GM18867 (cell line): ENCODE measurements around the gene RPP30.
A peak's percentile ranks its signal among the peaks of the same experiment; 100 is the strongest.
"Not testable (repeated sequence)": the region's sequence is repeated elsewhere in the genome, so short reads cannot be mapped to it uniquely, and the experiment has no call there.

Experiments used
- ATAC-seq: cut with Tn5 transposase; IDR thresholded peaks from one replicate; pipeline ENCODE4 v1.9.1; 2021; ENCODE audit warnings: mild to moderate bottlenecking, moderate library complexity; ENCODE audit not compliant: unreplicated experiment

RPP30 gene

DNA sequence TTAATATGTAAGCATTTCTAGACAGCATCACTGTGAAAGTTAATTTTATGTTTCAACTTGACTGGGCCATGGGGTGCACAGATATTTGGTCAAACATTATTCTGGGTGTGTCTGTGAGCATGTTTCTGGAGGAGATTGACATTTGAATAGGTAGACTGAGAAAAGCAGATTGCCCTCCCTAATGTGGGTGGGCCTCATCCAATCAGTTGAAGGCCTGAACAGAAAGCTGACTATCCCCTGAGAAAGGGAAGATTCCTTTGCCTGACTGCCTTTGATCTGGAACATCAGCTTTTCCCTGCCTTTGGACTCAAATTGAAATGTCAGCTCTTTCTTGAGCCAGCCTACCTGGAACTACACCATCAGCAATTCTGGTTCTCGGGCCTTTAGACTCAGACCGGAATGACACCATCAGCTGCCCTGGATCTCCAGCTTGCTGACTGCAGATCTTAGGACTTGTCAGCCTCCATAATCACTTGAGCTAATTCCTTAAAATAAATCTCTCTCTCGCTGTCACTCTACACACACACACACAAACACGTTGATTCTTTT is 5.7 kb upstream of the RPP30 start:
- ATAC-seq = no peak

DNA sequence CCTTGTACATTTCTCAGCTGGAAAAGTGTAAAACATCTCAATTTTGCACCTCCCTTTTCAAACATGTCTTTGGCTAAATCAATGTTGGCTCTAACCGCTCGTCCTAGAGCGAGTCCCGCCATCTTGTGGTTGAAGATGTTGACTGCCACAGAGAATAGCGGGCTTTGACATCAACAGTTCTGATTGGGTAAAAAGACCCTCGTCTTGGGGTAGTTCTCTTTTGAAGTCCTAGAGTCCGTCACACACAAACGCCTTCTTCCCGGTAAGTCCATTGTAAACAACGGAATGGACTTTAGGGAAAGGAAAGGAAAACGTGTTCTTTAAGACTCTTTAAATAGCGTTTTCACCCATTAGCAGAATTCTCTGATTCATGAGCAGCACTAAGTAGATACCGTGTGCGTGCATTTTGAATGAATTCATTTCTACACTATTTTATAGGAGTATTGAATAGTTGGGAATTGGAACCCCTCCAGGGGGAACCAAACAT is 452 bp upstream of the RPP30 start:
- ATAC-seq = peak; percentile 64

- no peak for ATAC-seq
Measured at GRCh38 chr10:90872648-90873020, 860 bp downstream of the RPP30 start.

DNA sequence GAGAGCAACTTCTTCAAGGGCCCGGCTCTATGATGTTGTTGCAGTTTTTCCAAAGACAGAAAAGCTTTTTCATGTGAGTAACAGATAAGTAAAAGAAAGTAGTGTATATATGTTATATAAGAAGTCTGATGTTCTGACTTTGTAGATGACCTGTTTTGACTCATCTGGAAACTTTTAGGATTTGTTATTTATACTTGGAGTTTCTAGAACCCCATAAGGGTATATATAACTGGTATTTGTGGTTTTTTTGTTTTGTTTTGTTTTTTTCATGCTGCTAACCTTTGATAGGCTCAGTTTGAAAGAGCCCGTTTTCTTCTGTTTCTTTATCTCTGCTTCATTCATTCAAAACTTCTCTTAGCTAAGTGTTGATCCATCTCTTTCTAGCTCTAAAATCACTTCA is 7.3 kb downstream of the RPP30 start:
- ATAC-seq = no peak

DNA sequence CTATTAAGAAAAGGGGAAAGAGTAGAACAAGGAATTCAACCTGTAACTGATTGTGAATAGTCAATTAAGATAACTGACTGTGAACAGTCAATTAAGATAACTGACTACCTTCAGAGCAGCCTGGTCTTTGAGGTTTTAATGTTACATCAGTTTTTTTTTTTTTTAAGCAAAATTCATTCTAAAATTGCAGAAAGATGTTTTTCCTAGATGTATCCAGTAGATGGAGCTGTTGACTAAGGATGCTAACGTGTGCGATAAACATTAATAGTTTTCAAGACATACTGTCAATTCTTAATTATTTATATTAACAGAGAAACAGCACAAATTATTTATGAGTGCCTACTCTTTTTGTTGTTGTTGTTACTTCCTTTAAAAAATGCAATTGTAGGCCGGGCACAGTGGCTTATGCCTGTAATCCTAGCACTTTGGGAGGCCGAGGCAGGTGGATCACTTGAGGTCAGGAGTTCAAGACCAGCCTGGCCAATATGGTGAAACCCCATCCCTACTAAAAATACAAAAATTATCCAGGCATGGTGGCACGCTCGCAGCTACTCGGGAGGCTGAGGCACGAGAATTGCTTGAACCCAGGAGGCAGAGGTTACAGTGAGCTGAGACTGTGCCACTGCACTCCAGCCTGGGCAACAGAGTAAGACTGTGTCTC is 8.4 kb downstream of the RPP30 start:
- not testable (repeated sequence) for ATAC-seq

DNA sequence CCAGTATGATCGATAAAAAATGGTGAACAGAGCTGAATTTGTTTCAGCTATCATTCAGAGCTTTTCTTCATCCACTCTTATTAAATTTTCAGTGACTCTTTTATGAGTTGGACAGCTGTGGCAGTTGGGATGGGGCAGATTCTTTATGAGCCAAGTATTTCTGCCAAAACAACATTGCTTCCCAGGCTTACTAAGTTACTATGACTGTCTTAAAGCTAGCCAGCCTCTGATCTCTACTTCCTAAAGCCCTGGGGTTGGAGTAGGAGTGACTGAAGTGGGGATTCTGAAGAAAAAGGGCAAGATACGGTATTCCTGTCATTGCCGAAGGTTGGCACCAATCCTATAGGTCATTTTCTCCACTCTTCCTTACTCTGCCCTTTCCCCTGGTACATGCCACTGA is 12.7 kb downstream of the RPP30 start:
- no peak for ATAC-seq

- no peak for ATAC-seq
Measured at GRCh38 chr10:90885176-90885575, 13.4 kb downstream of the RPP30 start.

DNA sequence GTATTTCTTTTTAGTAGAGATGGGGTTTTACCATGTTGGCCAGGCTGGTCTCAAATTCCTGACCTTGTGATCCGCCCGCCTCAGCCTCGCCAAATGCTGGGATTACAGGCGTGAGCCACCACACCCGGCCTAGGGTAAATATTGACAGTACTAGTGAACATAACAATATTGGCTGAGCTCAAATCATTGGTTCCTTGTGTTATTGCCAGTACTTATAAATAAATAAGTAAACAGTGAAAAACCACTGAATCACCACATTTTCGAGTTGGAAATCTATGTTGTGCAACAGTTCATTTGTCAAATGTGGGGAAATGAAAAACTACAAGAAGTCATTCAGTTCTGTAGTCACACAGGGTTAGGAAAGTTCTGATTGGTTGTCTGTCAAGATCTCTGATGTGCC is 15.8 kb downstream of the RPP30 start:
- ATAC-seq = no peak

DNA sequence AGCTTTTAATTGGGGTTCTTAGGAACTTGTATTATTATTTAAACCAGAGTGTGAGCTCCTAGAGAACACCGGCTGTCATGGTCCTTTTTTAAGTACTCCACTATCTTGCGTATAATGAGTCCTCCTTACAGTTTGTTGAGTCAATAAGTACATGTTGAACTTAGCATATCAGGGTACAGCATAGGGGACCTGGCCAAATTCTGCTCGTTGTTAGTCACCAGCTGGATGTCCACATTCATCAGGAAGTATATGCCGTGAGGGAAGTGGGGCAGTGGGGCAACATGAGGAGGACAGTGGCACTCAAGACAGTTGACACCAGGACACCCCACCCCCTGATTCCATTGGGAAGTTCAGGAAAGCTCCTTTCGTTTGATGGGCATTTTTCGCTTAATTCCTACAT is 16.6 kb downstream of the RPP30 start:
- no peak for ATAC-seq

GRCh38 chr10:90889636-90890035 is 17.9 kb downstream of the RPP30 start:
- no peak for ATAC-seq

GRCh38 chr10:90890347-90890746 is 18.6 kb downstream of the RPP30 start:
- ATAC-seq = no peak

GRCh38 chr10:90893190-90893589 is 21.4 kb downstream of the RPP30 start:
- no peak for ATAC-seq

DNA sequence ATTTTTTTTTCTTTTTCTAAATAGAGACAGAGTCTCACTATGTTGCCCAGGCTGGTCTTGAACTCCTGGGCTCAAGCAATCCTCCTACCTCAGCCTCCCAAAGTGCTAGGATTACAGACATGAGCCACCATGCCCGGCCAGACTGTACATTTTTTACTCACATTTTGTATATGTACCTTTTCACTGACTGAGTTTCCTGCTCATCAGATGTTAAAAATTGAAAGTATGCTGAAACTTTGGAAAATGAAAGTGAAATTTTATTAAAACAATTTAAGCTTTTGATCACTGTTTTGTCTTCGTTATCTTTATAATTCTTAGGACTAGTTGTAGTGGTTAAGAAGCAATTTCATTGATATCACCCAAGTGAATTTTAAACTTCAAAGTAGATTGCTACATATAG is 25.1 kb downstream of the RPP30 start:
- not testable (repeated sequence) for ATAC-seq

DNA sequence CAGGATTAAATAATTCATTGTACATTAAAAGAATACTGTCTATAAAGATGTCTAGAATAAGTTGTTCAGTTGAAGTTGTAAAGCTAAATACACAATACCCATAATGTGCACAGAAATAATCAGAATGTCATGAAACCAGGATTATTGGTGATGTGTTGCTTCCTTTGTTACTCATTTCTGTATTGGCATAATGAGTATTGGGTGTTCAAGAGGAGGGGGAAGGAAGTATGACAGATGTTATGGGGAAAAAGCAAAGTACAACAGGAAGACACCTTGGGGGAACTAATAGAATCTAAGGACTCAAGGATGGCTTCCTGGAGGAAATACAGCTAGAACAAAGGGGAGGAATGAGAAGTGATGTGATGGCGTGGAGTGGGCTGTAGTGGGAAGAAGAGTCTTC is 34.2 kb downstream of the RPP30 start:
- ATAC-seq = no peak

DNA sequence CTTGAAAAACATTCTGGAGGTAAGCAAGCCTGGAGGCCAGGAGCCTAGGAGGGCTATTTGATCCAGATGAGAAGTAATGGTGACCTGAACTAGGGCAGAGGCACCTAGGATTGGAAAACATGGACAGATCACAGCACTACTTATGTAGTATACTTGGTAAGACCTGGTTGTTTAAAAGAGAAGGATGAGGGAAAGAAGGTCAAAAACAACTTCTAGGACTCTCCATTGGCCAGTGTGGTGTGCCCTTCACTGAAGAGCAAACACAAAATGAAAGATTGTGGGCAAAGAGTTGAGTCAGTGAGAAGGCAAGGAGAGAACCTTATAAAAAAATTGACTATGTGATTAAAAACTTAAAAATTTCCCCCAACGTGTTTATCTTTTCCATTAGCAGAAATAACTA is 34.8 kb downstream of the RPP30 start:
- no peak for ATAC-seq

- peak; percentile 87 for ATAC-seq
Measured at GRCh38 chr10:90911133-90912051, 39.6 kb downstream of the RPP30 start.

DNA sequence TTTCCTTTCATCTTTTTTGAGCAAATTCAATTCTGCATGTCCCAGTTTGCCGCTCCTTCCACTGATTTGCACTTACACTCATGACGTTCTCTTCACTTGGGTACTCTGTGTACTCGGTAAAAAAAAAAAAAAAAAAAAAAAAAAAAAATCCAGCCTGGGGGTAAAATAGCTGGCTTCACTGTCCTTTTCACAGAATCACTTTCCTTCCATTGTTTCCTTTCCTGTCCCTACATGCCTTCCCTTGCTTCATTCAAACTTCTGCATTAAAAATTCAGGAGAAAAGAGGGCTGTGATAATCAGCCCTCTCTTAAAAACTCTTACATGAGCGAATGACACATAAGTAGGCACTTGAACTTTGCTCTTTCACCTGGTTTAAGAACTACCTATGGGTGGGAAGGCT is 40.4 kb downstream of the RPP30 start:
- ATAC-seq = no peak

DNA sequence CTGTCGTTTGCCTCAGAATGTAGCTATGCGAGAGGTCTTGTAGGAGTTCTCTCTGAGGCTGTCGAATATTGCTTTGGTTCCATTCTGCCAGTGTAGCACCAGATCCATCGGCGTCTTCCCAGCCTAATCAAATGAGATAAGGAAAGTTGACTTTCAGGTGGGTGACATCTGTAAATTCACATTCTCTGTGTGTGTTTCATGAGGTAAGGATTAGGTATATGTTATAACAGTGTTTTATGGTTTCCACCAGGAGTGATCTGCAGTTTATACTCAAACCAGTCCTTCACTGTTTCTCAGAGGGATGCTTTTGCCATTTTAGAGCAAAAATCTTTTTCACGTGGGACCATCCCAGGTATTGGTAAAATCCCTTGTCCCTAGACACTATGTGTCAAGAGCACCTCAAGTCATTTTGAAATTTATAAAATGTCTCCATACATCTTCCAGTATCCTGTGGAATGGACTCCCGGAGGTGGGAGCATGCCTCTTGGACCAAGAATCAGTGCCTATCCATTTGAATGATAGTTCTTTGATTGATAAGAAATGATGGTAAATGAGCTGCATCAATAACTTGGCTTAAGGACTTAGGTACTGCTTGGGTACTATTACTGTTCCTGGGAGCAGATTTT is 41.2 kb downstream of the RPP30 start:
- ATAC-seq = no peak

DNA sequence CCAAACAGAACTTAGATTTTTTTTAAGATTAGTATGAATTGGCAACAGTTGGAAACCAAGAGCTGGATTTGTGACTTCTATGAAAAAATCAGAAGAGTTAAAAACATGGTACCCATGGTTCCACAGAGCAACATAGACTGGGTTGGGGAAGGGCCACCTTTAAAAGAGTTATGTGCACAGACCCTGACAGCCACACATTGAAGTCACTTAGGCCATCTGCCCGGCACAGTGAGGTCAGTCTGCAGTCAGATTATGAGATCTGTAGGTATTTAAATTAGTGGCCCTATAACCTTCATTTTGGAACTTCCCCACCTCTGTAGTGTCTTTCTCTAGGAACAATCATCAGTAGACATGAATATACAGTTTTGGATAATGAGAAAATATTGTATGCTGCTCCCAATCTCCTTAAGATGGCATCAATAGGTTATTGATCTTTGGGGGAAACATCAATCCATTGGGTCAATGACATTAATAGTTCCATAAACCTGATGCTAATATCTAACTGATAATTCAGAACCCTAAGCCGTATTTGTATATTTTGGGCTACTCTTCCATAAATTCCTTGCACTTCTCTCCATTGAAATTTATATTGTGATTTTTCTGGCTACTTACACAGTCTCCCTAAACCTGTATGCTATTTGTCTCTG is 42.1 kb downstream of the RPP30 start:
- ATAC-seq = no peak

DNA sequence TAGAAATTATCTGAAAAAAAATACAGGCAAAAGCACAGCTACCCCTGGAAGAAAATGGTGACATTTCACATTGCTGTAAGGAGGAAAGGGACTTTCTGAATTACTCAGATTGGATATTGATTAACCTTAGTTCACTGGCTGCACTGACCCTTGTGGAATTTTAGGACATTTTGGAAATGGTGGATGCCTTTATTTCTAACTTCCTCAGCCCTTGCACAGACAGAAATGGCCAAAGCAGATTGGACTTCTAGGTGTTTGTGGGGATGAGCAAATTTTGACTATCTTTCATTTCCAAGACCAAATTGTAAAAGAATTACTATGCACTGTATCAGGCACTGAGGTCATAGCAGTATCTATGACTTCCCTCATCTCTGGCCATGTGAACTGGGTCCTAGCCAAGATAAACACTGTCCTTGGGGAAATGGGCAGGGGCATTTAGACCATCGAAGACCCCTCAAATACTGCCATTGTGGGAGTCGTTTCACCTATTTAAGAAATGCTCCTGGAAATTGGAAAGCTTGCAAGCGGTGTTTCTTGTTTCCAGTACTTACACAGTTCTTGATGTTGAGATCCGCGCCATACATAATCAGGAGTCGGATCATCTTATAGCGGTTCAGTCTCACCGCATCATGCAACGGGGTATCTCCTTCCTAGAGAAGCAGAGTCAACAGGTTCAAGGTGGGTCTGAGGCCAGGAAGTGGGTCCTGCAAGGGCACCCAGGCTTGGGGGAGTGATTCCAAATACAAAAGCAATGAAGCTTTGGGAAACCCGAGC is 43.4 kb downstream of the RPP30 start:
- no peak for ATAC-seq
